ENCODE data around the gene KAT2B. TPM values are rescaled to one million over a fixed set of nuclear protein-coding genes. Genes with fewer than 3 reads are reported as not detected.

The KAT2B gene
- total RNA-seq, 2 donors from 2014 or later, result 25.0 to 70.5 TPM

- Histone ChIP-seq H3K27ac (no peak overlapping the region), H3K27me3 (no peaks in the 10 kb centered on the region), H3K9me3 (no peaks in the 10 kb centered on the region), H3K36me3 (peaks cover 9% of the 10 kb centered on the region), H3K4me1 (peaks cover 0 to 14% of the 10 kb centered on the region in 2 donors), H3K4me3 (no peak overlapping the region)
- DNase-seq (ENCODE audit: low spot score), result no peak
- TF ChIP-seq CTCF (IDR thresholded peaks at IDR 0.05), result no peak
These were observed 56.0 kb downstream of the KAT2B start for GRCh38 chr3:20096135-20096685.

DNA sequence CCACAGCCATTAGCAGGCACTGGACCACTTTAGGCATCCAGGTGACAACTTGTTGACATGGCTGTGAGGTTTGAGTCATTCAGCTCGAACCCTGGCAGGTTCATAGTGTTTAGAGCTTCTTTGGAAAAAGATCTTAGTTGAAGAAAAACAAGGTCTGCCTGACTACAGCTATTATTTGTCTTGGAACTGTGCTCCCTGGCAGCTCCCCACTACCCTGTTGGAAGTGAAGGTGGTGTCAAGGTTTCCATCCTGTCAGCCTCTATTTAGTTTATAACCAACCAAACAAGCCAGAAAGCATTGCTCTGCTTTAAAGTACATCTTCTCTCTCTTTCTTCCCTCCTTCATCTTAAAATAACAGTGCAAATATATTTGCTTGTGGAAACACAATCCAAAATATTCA, 56.8 kb downstream of the KAT2B start:
- Histone ChIP-seq H3K4me3 (no peak overlapping the region), H3K36me3 (peaks cover 9% of the 10 kb centered on the region), H3K9me3 (no peaks in the 10 kb centered on the region), H3K4me1 (peaks cover 0 to 14% of the 10 kb centered on the region in 2 donors), H3K27me3 (no peaks in the 10 kb centered on the region), H3K27ac (no peak overlapping the region)
- no peak for DNase-seq (ENCODE audit: low spot score)
- TF ChIP-seq CTCF (IDR thresholded peaks at IDR 0.05), result no peak

DNA sequence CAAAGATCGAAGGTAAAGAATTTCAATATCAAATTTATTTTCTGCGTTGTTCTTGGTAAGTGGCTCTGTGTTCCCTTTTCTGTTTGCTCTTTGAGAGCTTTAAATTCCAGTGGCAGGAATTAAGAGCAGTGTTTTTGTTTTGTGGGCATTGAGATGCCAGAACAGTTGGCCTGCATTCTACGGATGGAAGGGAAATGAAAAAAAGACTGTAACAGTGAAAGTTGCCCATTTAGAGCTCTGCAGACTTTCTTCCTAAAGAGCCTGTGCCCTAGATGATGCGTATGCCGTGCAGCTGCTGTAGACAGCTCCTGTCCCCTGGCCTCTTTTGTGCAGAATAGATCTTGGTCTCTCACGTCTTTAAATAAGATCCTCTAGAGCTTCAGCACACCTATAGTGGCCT, 58.8 kb downstream of the KAT2B start:
- Histone ChIP-seq H3K4me1 (peaks cover 0 to 14% of the 10 kb centered on the region in 2 donors), H3K27ac (no peak overlapping the region), H3K36me3 (peaks cover 9% of the 10 kb centered on the region), H3K4me3 (no peak overlapping the region), H3K9me3 (no peaks in the 10 kb centered on the region), H3K27me3 (no peaks in the 10 kb centered on the region)
- no peak for TF ChIP-seq CTCF (IDR thresholded peaks at IDR 0.05)
- DNase-seq (ENCODE audit: low spot score), result no peak

DNA sequence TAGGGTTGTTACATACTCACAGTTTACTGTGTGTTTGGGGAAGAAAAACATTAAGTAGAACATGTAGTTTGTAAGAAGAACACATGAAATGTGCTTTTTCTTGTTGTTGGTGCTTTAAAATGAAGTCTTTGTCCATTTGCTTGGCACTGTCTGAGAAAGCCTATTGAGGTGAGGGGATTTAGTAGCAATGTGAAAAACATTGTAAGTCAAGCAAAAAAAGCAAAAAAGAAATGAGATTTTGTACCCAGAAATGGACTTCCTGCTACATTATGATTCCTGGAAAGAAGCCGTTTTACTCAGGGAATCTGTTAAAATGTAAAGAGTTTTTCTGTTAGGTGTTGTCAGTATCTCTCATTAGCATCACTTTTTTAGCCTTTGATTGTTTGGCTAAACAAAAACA, 59.9 kb downstream of the KAT2B start:
- Histone ChIP-seq H3K27ac (no peak overlapping the region), H3K4me3 (no peak overlapping the region), H3K4me1 (peaks cover 0 to 14% of the 10 kb centered on the region in 2 donors), H3K27me3 (no peaks in the 10 kb centered on the region), H3K9me3 (no peaks in the 10 kb centered on the region), H3K36me3 (peaks cover 9% of the 10 kb centered on the region)
- TF ChIP-seq CTCF (IDR thresholded peaks at IDR 0.05), result no peak
- DNase-seq (ENCODE audit: low spot score), result no peak

GRCh38 chr3:20101041-20101440, 60.8 kb downstream of the KAT2B start:
- Histone ChIP-seq H3K27me3 (no peaks in the 10 kb centered on the region), H3K36me3 (peaks cover 4% of the 10 kb centered on the region), H3K4me3 (no peak overlapping the region), H3K9me3 (no peaks in the 10 kb centered on the region), H3K4me1 (peaks cover 0 to 11% of the 10 kb centered on the region in 2 donors), H3K27ac (no peak overlapping the region)
- no peak for TF ChIP-seq CTCF (IDR thresholded peaks at IDR 0.05)
- DNase-seq (ENCODE audit: low spot score), result no peak

DNA sequence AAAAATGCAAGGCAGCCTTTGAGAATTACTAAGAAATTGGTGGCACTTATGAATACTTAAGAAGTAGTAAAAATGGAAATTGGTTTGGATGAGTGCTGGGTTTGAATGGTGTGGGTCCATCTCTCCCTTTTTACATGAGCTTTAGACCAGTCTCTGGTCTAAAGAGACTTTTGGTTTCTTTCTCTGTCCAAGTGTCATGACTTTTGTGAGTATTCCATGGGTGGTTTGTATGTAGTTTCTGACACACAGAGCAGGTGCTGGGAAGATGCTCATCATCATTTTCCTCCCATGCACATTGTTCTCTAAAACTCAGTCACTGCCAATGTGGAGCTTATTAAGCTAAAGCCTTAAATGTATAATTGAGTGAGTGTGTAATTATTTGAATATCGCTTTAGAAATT, 63.5 kb downstream of the KAT2B start:
- no peak overlapping the region for H3K27ac ChIP-seq
- TF ChIP-seq CTCF (IDR thresholded peaks at IDR 0.05), result no peak
- H3K27me3 ChIP-seq, result no peaks in the 10 kb centered on the region
- H3K9me3 ChIP-seq, result no peaks in the 10 kb centered on the region
- H3K4me3 ChIP-seq, result no peak overlapping the region
- DNase-seq (ENCODE audit: low spot score), result no peak
- H3K36me3 ChIP-seq, result peaks cover 4% of the 10 kb centered on the region
- no peaks in the 10 kb centered on the region for H3K4me1 ChIP-seq

Data from right atrium auricular region (tissue), 2 donors.